ENCODE data around the gene OTUD5.

DNA sequence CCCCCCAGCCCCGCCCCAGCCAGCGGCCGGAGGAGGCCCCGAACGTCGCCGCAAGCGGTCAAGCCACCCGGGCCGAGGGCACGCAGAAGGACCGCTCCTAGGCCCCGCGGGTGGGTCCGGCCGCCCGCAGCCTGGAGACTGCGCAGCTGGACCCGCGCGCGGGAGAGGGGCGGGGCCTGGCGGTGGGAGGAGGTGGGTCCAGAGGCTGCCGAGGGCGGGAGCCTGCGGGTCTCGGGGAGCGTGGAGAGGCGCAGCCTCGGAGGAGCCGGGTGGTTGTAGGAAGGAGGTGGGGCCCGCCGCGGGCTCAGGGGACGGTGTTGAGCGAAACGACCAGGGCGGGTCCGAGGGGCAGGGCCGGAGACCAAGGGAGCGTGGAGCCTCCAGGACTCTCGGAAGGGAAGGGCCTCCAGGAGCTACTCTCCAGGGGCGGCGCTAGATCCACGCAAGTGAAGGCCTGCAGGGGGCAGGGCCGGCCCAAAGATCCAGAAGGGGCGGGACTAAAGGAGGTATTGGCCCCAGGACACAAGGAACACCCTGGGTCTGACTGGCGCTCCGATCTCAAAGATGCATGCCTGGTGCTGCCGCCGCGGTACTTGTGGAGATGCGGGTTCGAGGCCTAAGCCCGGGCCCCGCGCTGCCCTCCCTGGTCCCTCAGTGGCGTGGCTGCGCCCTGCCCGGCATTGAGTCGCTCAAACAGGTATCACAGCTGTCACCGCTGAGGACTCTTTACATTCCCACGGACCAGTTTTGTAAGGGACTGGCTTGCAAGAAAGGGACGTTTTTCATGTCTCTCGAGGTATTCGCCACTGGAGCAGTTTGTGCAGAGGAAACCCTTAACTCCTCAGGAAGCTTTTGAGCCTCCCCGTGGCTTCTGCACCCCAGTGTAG, 65.8 kb downstream of the OTUD5 start:
- TF ChIP-seq CTCF (IDR thresholded peaks at IDR 0.05 in 8 of 11, conservative IDR thresholded peaks at IDR 0.05 in 3 of 11) (peak in 10 of 11 experiments; percentile 39 to 80 (median 64)), POLR2AphosphoS5 (IDR thresholded peaks at IDR 0.05) (peak; percentile 72 to 83 (median 82)), POLR2A (IDR thresholded peaks at IDR 0.05) (no peak)
